ENCODE results near the gene AADACL4.

DNA sequence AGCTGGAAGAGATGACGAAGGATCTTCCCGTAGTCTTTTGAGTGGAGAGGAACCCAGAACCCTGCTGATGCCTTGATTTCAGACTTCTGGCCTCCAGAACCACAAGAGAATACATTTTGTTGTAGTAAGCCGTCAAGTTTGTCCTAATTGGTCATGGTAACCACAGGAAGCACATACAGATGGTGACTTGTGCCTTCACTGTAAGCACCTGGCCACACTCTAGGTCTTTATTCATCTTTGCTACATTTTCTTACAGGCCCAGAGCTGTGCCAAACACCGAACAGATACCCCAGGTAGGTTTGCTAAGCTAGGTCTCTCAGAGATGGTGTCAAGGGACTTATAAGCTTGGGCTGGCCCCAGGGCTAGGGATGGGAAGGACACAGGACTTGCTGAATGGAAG is 30.7 kb upstream of the AADACL4 start:
- TF ChIP-seq, protein P1, sequence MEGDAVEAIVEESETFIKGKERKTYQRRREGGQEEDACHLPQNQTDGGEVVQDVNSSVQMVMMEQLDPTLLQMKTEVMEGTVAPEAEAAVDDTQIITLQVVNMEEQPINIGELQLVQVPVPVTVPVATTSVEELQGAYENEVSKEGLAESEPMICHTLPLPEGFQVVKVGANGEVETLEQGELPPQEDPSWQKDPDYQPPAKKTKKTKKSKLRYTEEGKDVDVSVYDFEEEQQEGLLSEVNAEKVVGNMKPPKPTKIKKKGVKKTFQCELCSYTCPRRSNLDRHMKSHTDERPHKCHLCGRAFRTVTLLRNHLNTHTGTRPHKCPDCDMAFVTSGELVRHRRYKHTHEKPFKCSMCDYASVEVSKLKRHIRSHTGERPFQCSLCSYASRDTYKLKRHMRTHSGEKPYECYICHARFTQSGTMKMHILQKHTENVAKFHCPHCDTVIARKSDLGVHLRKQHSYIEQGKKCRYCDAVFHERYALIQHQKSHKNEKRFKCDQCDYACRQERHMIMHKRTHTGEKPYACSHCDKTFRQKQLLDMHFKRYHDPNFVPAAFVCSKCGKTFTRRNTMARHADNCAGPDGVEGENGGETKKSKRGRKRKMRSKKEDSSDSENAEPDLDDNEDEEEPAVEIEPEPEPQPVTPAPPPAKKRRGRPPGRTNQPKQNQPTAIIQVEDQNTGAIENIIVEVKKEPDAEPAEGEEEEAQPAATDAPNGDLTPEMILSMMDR (optimal IDR thresholded peaks at IDR 0.05 in 1 of 3, IDR thresholded peaks at IDR 0.05 in 1 of 3, conservative IDR thresholded peaks at IDR 0.05 in 1 of 3; ENCODE audit: extremely low read depth in 1 of 3, insufficient read depth in 2 of 3, low read length in 3 of 3): no peak
- no peak for TF ChIP-seq EZH2 (IDR thresholded peaks at IDR 0.05; ENCODE audit: low read length)

All from keratinocyte (primary cell).